ENCODE results near the gene HELZ2.
A peak's percentile ranks its signal among the peaks of the same experiment; 100 is the strongest.

Gene HELZ2

DNA sequence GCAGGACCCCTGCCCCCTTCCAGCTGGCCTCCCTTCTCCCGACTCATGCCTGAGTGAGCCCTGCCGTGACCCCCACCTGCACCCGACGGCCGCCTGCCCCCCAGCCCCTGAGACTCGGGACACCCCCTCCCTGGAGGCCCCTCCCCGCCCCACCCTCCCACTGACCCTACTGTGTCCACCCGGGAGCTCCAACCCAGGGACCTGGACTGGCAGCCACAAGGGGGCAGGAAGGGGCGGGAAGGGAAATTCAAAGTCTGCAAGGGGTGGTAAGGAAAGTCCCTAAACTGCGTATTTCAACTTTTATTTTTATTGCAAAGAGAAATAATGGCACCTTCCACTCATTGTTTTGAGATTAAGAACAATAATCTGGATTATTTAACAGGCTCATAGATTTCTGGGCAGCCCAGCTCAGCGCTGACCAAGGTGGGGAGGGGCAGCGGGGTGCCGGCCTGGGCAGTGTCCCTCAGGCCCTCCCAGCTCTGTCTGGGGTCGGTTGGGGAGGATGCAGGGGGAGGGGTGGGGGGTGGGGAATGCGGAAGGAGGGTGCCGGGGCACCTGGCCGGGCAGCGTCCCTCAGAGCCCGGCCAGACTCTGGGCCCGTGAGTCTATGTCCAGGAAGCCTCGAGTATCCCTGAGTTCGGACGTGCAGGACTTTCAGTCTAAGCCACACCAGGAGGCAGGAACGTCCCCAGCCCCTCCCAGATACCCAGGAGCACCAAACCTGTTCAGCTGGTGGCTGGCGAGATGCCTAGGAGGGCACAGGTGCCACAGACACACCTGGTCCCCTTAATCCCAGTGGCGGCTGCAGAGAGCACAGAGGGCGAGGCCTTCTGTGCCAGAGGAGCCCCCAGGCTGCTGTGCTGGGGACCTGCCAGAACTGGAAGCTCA, 35.6 kb downstream of the HELZ2 start:
- DNase-seq (ENCODE audit: low spot score): no peak

GRCh38 chr20:63537525-63538203, 36.4 kb downstream of the HELZ2 start:
- DNase-seq (ENCODE audit: low spot score): peak; percentile 65

DNA sequence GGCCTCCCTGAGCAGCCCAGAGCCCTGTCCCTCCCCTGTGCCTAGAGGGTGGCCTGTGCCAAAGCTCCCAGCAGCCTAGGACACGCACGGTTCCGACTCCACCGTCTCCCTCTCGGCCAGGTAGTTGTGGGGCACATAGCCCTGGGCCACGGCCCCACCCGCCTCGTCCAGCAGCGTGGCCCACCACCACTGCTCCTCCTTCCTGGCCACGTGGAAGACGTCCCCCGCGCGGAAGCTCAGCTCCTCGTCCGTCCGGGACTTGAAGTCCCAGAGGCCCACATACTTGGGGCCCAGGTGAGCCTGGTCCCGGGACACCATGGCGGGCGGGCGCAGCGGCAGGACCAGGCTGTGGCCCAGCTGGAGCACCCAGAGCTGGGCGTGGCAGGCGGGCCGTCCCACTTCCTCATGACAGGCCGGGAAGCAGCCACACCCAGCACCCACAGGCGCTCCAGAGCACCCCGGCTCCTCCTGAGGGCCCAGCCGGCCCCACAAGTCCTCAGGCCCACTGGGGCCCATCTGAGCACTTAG, 37.0 kb downstream of the HELZ2 start, which contains the start of gene PTK6:
Gene PTK6, minus strand, starts transcription at position 380 of the 528 bp plus-strand sequence. Its CDS starts 62 bp downstream, at position 318.
- no peak for DNase-seq (ENCODE audit: low spot score)

- no peak for DNase-seq (ENCODE audit: low spot score)
Observed at GRCh38 chr20:63536241-63536977, 37.6 kb downstream of the HELZ2 start.

DNA sequence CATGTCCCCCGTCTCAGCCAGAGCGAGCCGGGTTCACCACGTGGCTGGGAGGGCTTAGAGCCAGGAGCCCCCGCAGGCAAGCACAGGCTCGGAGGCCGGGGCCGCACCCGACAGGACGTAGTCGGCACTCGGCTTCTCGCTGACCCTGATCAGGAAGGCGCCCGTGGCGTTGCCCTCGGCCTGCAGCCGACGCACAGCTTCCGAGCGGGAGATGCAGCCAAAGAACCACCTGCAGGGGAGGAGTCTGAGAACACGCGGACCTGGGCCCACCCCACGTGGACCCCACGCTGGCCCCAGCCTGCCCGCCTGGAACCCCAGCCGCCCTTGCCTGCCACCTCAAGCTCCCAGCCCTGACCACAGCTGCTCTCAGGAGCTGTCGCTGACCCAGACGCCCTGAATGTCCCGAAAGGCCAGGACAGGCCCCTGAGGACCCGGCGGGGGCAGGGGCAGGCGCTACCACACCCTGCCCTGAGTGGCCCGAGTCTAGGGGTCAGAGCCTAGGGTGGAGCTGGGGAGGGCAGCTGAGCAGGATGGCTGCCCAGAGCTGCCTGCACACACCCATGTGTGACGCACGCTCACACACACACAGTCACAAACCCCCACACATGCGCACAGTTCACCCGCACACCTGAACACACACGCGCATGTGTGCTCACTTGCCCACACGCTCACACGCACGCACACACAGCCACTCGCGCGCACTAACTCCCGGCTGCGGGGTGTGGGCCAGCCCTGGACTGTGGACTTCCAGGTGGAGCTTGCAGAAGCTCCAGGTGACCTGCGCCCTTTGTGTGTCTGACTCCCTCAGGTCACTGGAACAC, 39.0 kb downstream of the HELZ2 start:
- no peak for DNase-seq (ENCODE audit: low spot score)

DNA sequence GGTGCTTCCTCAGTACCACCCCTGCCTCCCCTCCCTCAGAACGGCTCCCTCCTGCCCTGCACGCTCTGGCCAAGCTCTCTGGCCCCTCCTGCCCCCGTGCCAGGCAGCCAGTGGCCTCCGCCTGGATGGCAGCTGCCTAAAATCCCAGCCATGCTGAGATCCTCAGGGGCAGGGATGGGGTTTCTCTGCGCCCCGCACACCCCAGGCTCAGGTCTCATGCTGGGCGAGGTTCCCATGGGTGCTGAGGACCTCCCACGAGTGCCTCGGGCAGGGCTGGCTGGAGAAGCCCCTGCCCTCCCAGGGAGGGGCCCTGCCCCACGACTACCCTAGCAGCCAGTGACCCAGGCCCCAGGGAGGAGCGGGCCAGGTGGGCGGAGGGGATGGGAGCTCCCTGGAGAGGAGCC, 39.6 kb downstream of the HELZ2 start:
- DNase-seq (ENCODE audit: low spot score): no peak

- DNase-seq (ENCODE audit: low spot score): no peak
Observed at GRCh38 chr20:63533871-63534393, 40.1 kb downstream of the HELZ2 start.

- no peak for DNase-seq (ENCODE audit: low spot score)
Observed at GRCh38 chr20:63533388-63533787, 40.7 kb downstream of the HELZ2 start.

- no peak for DNase-seq (ENCODE audit: low spot score)
Observed at GRCh38 chr20:63532449-63532971, 41.5 kb downstream of the HELZ2 start.

DNA sequence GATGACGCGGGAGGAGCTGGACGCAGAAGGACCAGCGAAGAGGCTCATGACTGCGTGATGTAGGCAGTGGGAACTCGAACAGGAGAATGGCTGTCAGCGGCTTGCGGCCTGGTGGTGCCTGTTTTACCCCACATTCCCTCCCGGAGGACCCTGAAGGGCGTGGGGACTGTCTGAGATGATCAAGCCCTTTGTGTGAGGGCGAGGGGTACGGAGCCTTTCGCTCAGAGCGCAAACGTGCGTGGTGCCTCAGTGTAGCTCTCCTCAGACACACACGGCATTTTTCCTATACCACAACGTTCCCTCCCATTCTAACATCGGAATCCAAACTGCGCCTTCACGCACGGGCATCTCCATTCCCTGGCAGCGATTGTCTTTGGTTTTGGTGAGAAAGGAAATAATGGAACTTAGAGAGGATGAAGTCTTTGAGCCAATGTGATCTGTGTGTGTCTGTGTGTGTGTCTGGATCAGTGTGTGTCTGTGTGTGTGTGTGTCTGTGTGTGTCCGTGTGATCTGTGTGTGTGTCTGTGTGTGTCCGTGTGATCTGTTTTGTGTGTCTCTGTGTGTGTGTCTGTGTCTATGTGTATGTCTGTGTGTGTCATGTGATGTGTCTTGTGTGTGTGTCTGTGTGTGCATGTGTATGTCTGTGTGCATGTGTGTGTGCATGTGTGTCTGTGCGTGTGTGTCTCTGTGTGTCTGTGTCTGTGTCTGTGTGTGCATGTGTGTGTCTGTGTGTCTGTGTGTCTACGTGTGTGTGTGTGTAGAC, 42.2 kb downstream of the HELZ2 start:
- no peak for DNase-seq (ENCODE audit: low spot score)

- DNase-seq (ENCODE audit: low spot score): no peak
Observed at GRCh38 chr20:63530788-63531160, 43.3 kb downstream of the HELZ2 start.

DNA sequence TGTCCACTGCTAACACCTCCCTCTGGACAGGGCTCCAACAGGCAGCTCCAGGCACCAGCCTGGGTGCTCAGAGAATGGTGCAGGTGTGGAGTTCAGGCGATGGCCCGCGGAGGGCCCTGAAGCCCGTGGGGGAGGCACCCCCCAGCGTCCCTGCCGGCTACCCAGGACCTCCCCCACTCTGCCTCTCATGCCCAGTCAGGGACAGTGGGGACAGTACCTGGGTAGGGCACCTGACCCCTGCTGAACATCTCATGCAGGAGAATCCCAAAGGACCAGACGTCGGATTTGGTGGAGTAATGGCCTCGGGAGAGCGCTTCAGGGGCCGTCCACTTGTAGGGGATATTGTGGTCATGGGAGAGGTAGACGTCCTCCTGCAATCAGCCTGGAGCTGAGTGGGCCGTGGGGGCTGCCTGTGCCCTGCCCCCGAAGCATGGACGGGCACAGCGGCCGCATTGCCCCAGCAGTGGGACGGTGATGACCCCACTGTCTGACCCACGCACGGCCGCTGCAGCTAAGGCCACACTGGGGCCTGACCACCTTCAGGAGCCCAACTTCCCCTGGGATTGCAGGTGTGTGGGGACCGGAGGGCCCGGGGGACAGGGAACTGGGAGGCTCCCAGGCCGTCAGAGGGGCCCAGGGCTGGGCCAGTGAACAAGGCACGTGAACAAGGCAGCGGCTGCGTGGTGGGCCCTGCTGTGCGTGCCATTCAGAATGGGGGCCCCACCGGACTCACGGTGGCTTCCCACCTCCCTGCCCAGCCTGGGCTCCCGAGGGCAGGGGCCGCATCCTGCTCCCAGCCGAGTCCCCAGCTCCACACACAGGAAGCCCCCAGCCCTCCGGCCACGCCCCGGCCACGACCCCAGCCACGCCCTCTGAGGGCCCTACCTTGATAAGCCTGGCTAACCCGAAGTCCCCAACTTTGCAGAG, 43.9 kb downstream of the HELZ2 start:
- DNase-seq (ENCODE audit: low spot score): no peak

DNA sequence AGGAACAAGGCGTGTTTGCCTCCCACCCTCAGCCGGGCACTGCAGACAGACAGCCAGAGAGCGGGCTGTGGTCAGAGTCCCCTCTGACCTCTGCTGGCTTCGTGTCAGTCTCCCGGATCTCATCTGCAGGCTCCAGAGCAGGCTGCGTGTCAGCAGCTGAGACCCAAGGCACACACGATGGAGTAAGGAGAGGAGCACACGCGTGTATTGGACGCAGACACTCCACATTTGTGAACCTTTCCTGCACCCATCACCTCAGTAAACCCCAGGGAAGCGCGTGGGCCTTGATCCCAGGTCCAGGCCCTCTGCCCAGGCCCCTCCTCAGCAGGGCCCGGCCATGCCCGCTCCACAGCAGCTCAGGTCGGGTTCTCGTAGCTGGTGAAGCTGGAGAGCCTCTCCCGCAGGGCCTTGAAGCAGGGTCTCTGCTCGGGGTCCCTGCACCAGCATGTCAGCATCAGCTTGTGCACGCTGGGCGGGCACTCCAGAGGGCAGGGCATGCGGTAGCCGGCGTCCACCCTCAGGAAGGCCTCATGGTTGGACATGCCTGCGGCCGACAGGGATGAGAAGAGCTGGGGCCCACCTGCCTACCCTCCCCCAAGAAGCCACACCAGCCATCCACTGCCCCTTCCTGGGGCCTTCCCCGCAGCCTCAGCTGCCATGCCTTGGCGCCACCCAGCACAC, 44.7 kb downstream of the HELZ2 start:
- DNase-seq (ENCODE audit: low spot score): no peak

- no peak for DNase-seq (ENCODE audit: low spot score)
Observed at GRCh38 chr20:63527184-63527583, 46.9 kb downstream of the HELZ2 start.

- no peak for DNase-seq (ENCODE audit: low spot score)
Observed at GRCh38 chr20:63525971-63526370, 48.1 kb downstream of the HELZ2 start.

DNA sequence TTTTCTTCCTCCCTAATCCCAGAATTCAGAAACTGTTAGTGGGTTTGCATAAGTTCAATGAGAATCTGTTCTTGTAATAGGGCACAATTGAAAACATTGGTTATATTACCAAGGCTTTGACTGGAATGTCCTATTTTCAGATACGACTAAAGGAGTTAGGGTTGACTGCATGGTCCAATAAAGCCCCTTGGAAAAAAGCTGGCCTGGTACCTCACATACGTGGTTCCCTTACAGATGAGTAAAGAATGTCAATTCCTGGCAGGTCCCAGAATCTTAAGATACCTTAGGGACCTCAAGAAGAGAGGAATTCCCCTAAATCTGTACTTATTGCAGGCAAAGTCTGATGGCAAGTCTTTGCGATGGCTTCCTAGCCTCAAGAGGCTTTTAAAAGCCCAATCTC, 48.9 kb downstream of the HELZ2 start:
- DNase-seq (ENCODE audit: low spot score): no peak

Measured in pons (tissue), 1 donor.